ENCODE results near the gene TTC4.

The TTC4 gene

DNA sequence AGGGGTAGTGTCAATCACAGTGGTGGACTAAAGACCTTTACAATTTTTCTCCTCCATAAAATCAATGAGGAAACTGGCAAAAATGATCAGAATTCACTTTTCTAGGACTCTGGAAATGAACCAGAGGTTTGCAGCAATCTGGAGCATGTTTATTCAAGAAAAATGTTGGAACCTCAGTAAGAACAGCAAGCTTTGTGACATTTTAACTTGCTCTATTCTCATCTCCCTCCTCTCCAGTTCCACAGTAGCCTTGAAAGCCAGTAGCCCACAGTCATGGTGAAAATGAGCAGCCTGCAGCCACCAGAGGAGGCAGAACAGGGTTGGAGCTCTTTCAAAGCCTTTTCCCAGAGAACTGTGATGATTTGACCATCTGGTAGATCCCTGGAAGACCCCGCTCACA lies 9.1 kb downstream of the TTC4 start:
- peaks cover 83% of the 10 kb centered on the region for H3K36me3 ChIP-seq (ENCODE audit: low read depth)
- H3K4me1 ChIP-seq (ENCODE audit: insufficient read depth, poor library complexity, severe bottlenecking), result no peaks in the 10 kb centered on the region
- H3K27me3 ChIP-seq (ENCODE audit: insufficient read depth, poor library complexity, severe bottlenecking), result no peaks in the 10 kb centered on the region
- DNase-seq (ENCODE audit: low spot score) (no peak), ATAC-seq (ENCODE audit: low read depth) (no peak)
- TF ChIP-seq, protein P1, sequence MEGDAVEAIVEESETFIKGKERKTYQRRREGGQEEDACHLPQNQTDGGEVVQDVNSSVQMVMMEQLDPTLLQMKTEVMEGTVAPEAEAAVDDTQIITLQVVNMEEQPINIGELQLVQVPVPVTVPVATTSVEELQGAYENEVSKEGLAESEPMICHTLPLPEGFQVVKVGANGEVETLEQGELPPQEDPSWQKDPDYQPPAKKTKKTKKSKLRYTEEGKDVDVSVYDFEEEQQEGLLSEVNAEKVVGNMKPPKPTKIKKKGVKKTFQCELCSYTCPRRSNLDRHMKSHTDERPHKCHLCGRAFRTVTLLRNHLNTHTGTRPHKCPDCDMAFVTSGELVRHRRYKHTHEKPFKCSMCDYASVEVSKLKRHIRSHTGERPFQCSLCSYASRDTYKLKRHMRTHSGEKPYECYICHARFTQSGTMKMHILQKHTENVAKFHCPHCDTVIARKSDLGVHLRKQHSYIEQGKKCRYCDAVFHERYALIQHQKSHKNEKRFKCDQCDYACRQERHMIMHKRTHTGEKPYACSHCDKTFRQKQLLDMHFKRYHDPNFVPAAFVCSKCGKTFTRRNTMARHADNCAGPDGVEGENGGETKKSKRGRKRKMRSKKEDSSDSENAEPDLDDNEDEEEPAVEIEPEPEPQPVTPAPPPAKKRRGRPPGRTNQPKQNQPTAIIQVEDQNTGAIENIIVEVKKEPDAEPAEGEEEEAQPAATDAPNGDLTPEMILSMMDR (IDR thresholded peaks at IDR 0.05; ENCODE audit: poor library complexity, severe bottlenecking), result no peak
- no peak overlapping the region for H3K27ac ChIP-seq (ENCODE audit: poor library complexity, severe bottlenecking)
- no peaks in the 10 kb centered on the region for H3K9me3 ChIP-seq (ENCODE audit: severe bottlenecking)
- no peak overlapping the region for H3K4me3 ChIP-seq (ENCODE audit: severe bottlenecking)

DNA sequence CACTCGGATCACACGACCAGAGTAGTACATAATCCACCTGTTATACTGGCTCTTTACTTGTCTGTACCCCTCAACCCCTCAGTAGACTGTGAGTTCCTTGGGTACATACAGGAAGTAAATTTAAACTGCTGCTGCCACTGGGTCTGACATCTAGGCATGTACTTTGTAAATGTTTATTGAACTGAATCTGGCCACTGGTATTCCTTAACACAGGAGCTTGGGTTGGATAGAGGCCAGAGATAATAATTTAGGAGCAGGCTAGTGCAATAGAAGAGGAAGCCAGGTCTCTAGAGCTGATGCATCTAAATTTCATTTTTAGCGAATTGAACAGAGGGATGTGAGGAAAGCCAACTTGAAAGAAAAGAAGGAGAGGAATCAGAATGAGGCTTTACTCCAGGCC lies 12.4 kb downstream of the TTC4 start:
- DNase-seq (ENCODE audit: low spot score) (no peak), ATAC-seq (ENCODE audit: low read depth) (no peak)
- Histone ChIP-seq H3K27me3 (ENCODE audit: insufficient read depth, poor library complexity, severe bottlenecking) (no peaks in the 10 kb centered on the region), H3K36me3 (ENCODE audit: low read depth) (peaks cover 79% of the 10 kb centered on the region), H3K4me1 (ENCODE audit: insufficient read depth, poor library complexity, severe bottlenecking) (no peaks in the 10 kb centered on the region), H3K9me3 (ENCODE audit: severe bottlenecking) (no peaks in the 10 kb centered on the region), H3K27ac (ENCODE audit: poor library complexity, severe bottlenecking) (no peak overlapping the region), H3K4me3 (ENCODE audit: severe bottlenecking) (no peak overlapping the region)
- TF ChIP-seq, protein P1 (IDR thresholded peaks at IDR 0.05; ENCODE audit: poor library complexity, severe bottlenecking), result no peak

DNA sequence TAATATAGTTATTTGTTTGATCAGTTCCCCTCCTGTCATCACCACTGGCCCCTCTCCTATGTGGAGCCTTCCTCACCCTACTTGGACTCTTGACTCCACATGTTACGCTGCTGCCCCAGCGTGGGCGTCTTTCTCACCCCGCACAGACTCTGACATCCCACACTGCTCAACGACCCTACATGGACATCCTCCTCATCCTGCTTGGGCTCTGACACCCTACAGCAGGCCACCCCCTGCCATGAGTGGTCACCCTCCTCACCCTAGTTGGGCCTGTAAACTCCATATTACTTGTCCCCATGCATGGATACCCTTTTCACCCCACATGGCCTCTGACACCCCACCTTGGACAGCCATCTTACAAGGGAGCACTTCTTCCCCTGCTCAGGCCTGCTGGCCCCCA lies 21.0 kb downstream of the TTC4 start:
- H3K4me1 ChIP-seq (ENCODE audit: insufficient read depth, poor library complexity, severe bottlenecking), result no peaks in the 10 kb centered on the region
- H3K27ac ChIP-seq (ENCODE audit: poor library complexity, severe bottlenecking), result no peak overlapping the region
- ATAC-seq (ENCODE audit: low read depth) (no peak), DNase-seq (ENCODE audit: low spot score) (no peak)
- no peak overlapping the region for H3K4me3 ChIP-seq (ENCODE audit: severe bottlenecking)
- no peaks in the 10 kb centered on the region for H3K27me3 ChIP-seq (ENCODE audit: insufficient read depth, poor library complexity, severe bottlenecking)
- H3K36me3 ChIP-seq (ENCODE audit: low read depth), result peaks cover 81% of the 10 kb centered on the region
- H3K9me3 ChIP-seq (ENCODE audit: severe bottlenecking), result no peaks in the 10 kb centered on the region
- TF ChIP-seq, protein P1 (IDR thresholded peaks at IDR 0.05; ENCODE audit: poor library complexity, severe bottlenecking), result no peak

DNA sequence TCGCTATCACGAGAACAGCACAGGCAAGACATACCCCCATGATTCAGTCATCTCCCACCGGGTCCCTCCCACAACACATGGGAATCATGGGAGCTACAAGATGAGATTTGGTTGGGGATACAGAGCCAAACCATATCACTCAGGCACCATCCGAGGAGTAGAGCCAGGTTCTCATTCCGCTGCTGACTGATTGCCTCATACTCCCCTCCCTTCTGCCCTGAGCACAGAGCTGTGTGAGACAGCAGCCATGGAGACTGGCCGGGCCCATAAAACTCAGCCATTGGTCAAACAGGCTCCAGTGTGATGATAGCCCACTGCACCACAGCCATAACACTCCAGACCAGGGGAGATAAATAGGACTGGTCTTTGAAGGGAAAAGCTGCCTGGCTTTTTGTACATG lies 22.6 kb downstream of the TTC4 start:
- ATAC-seq (ENCODE audit: low read depth) (no peak), DNase-seq (ENCODE audit: low spot score) (no peak)
- H3K27me3 ChIP-seq (ENCODE audit: insufficient read depth, poor library complexity, severe bottlenecking), result no peaks in the 10 kb centered on the region
- H3K36me3 ChIP-seq (ENCODE audit: low read depth), result peaks cover 79% of the 10 kb centered on the region
- no peak overlapping the region for H3K4me3 ChIP-seq (ENCODE audit: severe bottlenecking)
- TF ChIP-seq, protein P1 (IDR thresholded peaks at IDR 0.05; ENCODE audit: poor library complexity, severe bottlenecking), result no peak
- H3K27ac ChIP-seq (ENCODE audit: poor library complexity, severe bottlenecking), result no peak overlapping the region
- H3K4me1 ChIP-seq (ENCODE audit: insufficient read depth, poor library complexity, severe bottlenecking), result no peaks in the 10 kb centered on the region
- no peaks in the 10 kb centered on the region for H3K9me3 ChIP-seq (ENCODE audit: severe bottlenecking)

DNA sequence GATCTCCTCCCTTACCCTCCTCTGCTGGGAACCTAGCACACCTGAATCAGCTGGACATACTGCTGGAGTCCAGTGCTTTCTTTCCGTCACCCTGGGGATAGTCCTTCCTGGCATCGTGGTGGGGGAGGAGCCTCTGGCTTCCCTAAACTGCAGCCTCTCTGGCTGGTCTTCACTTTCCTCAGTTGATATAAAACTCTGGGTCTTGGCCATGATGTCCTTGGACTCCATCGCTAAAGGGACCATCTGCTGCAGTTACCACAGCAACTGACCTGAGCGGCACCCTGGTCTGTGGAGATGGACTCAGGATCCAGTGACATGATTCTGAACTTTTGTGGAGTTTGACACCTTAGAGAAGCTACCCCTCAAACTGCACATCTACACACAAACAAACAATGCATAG lies 25.9 kb downstream of the TTC4 start:
- H3K9me3 ChIP-seq (ENCODE audit: severe bottlenecking), result no peaks in the 10 kb centered on the region
- no peak overlapping the region for H3K27ac ChIP-seq (ENCODE audit: poor library complexity, severe bottlenecking)
- H3K36me3 ChIP-seq (ENCODE audit: low read depth), result peaks cover 46% of the 10 kb centered on the region
- H3K4me1 ChIP-seq (ENCODE audit: insufficient read depth, poor library complexity, severe bottlenecking), result no peaks in the 10 kb centered on the region
- TF ChIP-seq, protein P1 (IDR thresholded peaks at IDR 0.05; ENCODE audit: poor library complexity, severe bottlenecking), result no peak
- no peak overlapping the region for H3K4me3 ChIP-seq (ENCODE audit: severe bottlenecking)
- H3K27me3 ChIP-seq (ENCODE audit: insufficient read depth, poor library complexity, severe bottlenecking), result no peaks in the 10 kb centered on the region
- DNase-seq (ENCODE audit: low spot score) (no peak), ATAC-seq (ENCODE audit: low read depth) (no peak)
